GF-D8 (cell line): ENCODE results near the gene ERBIN.
"Not testable (repeated sequence)": the region's sequence is repeated elsewhere in the genome, so short reads cannot be mapped to it uniquely, and the experiment has no call there.

ENCODE experiments used
- DNase-seq: peaks from one replicate; lab custom pipeline; 2025; lab: John Stamatoyannopoulos, UW

ERBIN gene, protein sequence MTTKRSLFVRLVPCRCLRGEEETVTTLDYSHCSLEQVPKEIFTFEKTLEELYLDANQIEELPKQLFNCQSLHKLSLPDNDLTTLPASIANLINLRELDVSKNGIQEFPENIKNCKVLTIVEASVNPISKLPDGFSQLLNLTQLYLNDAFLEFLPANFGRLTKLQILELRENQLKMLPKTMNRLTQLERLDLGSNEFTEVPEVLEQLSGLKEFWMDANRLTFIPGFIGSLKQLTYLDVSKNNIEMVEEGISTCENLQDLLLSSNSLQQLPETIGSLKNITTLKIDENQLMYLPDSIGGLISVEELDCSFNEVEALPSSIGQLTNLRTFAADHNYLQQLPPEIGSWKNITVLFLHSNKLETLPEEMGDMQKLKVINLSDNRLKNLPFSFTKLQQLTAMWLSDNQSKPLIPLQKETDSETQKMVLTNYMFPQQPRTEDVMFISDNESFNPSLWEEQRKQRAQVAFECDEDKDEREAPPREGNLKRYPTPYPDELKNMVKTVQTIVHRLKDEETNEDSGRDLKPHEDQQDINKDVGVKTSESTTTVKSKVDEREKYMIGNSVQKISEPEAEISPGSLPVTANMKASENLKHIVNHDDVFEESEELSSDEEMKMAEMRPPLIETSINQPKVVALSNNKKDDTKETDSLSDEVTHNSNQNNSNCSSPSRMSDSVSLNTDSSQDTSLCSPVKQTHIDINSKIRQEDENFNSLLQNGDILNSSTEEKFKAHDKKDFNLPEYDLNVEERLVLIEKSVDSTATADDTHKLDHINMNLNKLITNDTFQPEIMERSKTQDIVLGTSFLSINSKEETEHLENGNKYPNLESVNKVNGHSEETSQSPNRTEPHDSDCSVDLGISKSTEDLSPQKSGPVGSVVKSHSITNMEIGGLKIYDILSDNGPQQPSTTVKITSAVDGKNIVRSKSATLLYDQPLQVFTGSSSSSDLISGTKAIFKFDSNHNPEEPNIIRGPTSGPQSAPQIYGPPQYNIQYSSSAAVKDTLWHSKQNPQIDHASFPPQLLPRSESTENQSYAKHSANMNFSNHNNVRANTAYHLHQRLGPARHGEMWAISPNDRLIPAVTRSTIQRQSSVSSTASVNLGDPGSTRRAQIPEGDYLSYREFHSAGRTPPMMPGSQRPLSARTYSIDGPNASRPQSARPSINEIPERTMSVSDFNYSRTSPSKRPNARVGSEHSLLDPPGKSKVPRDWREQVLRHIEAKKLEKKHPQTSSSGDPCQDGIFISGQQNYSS (N-terminal part only)

DNA sequence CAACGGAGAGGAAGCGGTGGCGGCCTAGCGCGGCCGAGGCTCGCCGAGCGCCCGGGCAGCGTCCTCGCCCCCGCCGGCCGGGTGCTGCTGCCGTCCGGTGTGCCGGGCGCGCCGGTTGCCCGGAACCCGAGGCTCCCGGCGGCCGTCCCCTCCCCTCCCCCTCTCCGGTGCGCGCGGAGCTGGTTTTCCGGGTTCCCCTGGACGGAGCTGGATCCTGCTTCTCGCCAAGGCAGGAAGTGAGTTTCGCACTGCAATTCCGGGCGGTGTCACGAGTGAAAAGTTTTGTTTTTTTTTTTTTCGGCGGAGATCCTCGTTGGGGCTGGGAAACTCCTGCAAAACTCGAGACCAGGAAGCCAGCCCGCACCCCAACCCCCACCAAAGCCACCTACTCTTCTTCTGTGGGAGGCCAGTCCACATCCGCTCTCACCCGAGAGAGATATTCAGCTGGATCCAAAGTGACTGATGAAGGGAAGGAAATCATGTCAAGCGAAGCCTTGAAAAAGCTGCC lies at the start of gene ERBIN:
Gene ERBIN (plus strand): TSS at position 300 of the 508 bp plus-strand sequence. CDS start 66,144 bp downstream, outside the sequence.
- peak; percentile 45 for DNase-seq

- no peak for DNase-seq
Measured at GRCh38 chr5:65876970-65877369, 49.4 kb upstream of the ERBIN start.

GRCh38 chr5:65879668-65880256 lies 46.6 kb upstream of the ERBIN start:
- not testable (repeated sequence) for DNase-seq

GRCh38 chr5:65880496-65881072 lies 45.8 kb upstream of the ERBIN start:
- DNase-seq, result no peak

GRCh38 chr5:65882278-65882677 lies 44.1 kb upstream of the ERBIN start:
- DNase-seq, result no peak

GRCh38 chr5:65883461-65883860 lies 42.9 kb upstream of the ERBIN start:
- DNase-seq, result no peak

DNA sequence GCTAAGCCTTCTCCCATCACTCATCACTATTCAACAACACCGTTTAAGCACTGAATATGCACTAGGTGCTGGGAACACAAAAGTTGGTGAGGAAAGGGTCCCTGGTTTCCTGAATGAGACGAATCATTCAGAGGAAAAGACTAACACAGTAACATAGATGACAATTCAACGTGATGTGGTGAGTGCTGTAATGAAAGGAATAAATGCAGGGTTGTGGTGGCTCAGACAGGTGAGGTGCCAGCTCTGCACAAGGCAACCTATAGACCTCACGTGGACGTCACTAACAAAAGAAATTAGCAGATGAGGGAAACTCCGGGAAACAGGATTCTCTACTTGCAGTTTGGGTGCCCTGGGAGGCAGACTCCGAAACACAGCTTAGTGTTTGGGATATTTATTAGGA lies 40.0 kb upstream of the ERBIN start:
- no peak for DNase-seq

DNA sequence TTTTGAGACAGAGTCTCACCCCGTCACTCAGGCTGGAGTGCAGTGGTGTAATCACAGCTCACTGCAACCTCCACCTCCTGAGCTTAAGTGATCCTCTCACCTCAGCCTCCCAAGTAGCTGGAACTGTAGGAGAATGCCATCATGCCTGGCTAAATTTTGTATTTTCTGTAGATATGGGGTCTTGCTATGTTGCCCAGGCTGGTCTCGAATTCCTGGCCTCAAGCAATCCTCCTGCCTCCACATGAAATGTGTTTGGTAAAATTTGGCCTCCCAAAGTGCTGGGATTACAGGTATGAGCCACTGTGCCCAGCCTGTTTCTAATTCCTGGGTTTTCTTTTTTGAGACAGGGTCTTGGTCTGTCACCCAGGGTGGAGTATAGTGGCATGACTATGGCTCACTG lies 34.4 kb upstream of the ERBIN start:
- not testable (repeated sequence) for DNase-seq

DNA sequence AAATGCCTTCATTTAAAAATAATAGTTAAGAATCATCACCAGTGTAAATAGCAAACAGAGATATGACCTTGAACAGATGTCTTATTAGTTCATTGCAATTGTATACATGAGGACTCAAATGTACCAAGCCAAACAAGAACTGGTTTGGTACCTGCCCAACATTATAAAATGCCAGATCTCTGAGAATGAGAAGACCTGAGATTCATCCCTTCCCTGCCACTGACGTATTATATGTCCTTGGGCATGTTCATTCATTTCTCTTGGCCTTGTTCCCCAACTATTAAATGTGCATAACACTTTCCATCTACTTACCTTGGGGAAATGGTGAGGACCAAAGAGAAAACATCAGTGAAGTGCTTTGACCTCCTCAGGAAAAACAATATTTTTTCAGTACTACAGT lies 33.6 kb upstream of the ERBIN start:
- DNase-seq, result no peak

DNA sequence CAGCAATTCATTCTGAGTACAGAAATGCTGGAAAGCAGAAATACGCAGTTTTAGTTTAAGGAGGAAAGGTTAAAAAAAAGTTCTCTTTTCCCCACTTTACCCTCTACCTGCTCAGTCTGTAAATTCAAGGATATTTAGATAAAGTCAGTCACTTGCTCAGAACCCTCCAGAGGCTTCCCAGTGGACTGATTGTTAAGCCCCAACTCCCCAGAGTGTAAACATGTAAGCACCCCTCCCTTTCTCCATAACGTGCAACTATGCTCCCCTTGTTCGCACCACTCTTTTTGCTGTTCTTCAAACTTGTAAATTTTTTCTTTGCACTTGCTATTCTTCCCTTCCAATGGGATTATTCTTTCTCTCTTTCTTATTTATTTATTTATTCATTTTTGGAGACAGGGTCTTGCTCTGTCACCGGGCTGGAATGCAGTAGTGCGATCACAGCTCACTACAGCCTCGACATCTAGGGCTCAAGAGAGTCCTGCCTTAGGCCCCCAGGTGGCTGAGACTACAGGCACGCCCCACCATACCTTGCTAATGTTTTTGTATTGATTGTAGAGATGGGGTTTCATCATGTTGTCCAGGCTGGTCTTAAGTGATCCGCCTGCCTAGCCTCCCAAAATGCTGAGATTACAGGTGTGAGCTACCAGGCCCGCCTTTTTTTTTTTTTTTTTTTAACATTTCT lies 32.5 kb upstream of the ERBIN start:
- no peak for DNase-seq

DNA sequence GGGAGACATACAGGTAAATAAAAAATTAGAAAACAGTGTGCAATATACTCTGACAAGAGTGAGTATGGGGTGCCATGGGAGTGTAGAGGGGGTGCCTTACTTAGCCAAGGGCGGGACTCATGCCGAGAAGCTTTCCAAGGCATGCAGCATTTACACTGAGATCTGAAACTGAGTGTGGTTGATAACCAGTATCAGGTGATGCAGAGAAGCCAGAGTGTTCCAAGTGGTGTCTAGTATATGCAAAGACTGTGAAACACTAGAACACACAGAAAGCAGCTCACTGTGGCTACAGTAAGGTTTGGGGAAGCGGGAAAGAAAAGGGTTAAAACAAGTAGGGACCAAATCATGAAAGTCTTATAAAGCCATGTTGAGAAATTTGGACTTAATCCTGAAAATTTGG lies 30.5 kb upstream of the ERBIN start:
- DNase-seq, result no peak

GRCh38 chr5:65900746-65901145 lies 25.6 kb upstream of the ERBIN start:
- DNase-seq, result no peak

GRCh38 chr5:65902104-65902503 lies 24.3 kb upstream of the ERBIN start:
- no peak for DNase-seq

GRCh38 chr5:65903581-65903980 lies 22.8 kb upstream of the ERBIN start:
- no peak for DNase-seq

DNA sequence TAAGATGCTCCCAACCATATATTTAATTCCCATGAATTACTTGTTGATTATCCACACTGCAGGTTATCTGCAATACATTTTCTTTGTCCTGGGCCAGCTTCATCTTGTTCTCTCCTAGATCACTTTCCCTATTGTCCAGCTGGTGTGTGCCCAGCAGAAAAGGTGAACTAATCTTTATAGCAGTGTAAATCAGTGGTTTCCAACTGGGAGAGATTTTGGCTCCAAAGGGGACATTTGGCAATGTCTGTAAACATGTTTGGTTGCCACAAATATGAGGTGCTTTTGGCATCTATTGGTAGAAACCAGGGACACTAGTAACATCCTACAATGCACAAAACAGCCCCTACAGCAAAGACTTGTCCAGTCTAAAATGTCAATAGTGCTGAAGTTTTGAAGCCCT lies 20.1 kb upstream of the ERBIN start:
- DNase-seq, result no peak

- DNase-seq, result no peak
Measured at GRCh38 chr5:65907135-65907534, 19.2 kb upstream of the ERBIN start.

GRCh38 chr5:65910711-65911110 lies 15.7 kb upstream of the ERBIN start:
- DNase-seq, result no peak

DNA sequence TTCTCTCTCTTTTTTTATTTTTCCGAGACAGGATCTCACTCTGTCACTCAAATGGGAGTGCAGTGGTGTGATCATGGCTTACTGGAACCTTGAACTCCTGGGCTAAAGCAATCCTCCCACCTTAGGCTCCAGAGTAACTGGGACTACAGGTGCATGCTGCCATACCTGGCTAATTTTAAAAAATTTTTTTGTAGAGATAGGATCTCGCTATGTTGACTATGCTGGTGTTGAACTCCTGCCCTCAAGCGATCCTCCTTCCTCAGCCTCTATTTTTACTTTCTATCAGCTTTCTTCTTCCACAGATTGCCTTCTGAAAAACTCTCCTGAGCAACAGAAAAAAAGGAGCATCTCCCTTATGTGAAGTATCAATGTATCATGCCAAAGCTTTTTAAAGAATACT lies 14.1 kb upstream of the ERBIN start:
- no peak for DNase-seq

DNA sequence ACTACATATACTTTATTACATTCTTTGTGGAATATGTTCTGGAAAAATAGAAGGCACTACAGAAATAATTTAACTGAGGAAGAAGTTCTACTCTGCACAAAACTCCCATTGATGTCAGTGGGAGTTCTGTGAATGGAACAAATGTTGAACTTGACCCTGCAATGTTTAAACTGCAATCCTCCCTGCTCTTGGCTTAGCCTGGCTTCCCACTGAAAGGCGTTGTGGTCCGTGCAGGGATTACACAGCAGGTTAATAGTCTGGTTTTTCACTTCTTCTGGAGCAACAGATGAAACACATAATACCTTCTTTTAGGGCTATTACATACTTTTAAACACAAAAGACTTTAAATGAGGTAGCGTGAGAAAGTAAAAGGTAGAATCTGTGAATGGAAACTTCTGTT lies 12.9 kb upstream of the ERBIN start:
- DNase-seq, result no peak

DNA sequence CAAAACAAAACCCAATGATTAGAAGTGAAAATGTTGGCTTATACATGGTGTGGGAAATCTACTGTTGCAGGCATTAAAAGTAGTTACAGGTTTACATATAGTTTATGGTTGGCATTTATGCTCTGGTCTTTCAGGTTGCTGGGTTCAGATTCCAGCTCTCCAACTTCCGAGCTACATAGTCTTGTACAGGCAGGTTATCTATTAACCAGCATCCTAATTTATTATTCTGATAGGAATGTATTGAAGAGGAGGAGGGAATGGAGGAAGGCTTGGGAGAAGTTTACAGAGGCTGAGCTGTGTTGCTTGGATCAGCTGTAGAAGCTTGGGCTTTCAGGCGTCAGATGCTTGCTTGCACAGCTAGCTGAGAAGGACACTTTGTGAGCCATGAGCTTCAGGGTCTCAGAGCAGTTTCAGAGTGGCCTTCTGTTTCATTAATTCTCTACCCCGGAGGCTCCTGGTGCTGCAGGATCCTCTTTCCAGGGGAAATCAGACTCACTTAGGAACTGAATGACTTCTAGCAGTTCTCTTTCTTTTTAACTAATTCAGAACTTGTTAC lies 11.7 kb upstream of the ERBIN start:
- DNase-seq, result no peak
